Measurements from ENCODE around the gene TRMT13. TPM values are rescaled to one million over a fixed set of nuclear protein-coding genes. Genes with fewer than 3 reads are reported as not detected.
A peak's percentile ranks its signal among the peaks of the same experiment; 100 is the strongest.

TRMT13 gene
- total and polyA plus RNA-seq, 9 of the 15 experiments (the other 6 are each of a cell fraction or from before 2014, with no cell fraction given) = 18.7 to 33.0 (median 28.9) TPM

DNA sequence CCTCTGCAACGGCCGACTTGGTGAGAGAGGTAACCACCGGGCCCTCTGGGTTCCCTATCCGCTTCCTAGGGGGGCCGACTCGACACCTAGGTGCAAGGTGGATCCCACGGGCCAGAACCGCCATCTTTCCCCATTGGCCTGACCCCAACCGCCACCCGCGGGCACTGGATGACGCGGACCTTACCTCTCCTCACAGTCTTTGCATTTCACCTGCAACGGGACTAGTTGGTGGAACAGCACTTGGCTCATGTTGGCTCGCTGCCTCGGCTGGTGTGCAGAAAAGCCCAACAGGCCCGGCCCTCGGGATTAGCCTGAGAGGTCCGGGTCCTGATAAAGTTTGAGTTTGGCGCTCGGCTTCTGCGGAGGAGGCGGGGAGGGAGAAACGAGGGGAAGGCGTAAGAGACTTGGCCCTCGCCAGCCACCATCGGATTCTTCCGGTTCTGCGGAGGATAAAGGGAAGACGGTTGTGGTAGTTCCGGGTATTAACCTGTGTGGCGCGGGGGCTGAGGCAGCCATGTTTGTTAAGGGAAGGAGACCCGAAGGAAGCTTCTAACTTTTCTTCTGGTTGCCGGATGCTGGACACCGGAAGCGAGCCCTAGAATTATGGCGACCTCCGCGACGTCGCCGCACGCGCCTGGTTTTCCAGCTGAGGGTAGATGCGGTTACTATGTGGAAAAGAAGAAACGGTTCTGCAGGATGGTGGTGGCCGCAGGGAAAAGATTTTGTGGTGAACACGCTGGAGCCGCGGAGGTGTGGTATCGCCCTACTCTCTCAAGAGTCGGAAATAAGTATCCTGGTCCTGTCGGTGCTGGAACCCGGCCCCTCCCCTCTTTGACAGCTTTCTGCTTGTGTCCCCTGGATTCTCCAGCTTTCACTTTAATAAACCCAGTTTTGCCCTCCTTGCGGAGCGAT, at the start of gene TRMT13, which contains the start of gene SASS6 (continued):
- TF ChIP-seq MTF1 (CRISPR knock-in tag; IDR thresholded peaks at IDR 0.05; ENCODE audit: borderline replicate concordance) (no peak), NONO (IDR thresholded peaks at IDR 0.05; ENCODE audit: low read depth in 2 of 2, low read length in 1 of 2) (no peak), POU5F1 (IDR thresholded peaks at IDR 0.05; ENCODE audit: borderline replicate concordance, low read depth, low read length, partially characterized antibody) (peak; percentile 99), ZNF785 (CRISPR knock-in tag; IDR thresholded peaks at IDR 0.05) (no peak), ETV1 (tag; conservative IDR thresholded peaks at IDR 0.05; ENCODE audit: low read depth) (peak; percentile 96), SRSF1 (IDR thresholded peaks at IDR 0.05; ENCODE audit: low read depth, low read length) (no peak), GATAD2B (IDR thresholded peaks at IDR 0.05; ENCODE audit: borderline replicate concordance) (peak; percentile 62; the same call in 1 of the 2 replicates), CBX5 (IDR thresholded peaks at IDR 0.05; ENCODE audit: borderline replicate concordance, low read depth) (no peak)
- TF ChIP-seq, protein P1, sequence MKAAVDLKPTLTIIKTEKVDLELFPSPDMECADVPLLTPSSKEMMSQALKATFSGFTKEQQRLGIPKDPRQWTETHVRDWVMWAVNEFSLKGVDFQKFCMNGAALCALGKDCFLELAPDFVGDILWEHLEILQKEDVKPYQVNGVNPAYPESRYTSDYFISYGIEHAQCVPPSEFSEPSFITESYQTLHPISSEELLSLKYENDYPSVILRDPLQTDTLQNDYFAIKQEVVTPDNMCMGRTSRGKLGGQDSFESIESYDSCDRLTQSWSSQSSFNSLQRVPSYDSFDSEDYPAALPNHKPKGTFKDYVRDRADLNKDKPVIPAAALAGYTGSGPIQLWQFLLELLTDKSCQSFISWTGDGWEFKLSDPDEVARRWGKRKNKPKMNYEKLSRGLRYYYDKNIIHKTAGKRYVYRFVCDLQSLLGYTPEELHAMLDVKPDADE (conservative IDR thresholded peaks at IDR 0.05; ENCODE audit: control insufficient read depth, low read depth, low read length) = peak; percentile 90
- TF ChIP-seq, protein P2, sequence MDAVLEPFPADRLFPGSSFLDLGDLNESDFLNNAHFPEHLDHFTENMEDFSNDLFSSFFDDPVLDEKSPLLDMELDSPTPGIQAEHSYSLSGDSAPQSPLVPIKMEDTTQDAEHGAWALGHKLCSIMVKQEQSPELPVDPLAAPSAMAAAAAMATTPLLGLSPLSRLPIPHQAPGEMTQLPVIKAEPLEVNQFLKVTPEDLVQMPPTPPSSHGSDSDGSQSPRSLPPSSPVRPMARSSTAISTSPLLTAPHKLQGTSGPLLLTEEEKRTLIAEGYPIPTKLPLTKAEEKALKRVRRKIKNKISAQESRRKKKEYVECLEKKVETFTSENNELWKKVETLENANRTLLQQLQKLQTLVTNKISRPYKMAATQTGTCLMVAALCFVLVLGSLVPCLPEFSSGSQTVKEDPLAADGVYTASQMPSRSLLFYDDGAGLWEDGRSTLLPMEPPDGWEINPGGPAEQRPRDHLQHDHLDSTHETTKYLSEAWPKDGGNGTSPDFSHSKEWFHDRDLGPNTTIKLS (IDR thresholded peaks at IDR 0.05; ENCODE audit: borderline replicate concordance, low read depth) = peak; percentile 67
- TF ChIP-seq, protein P3, sequence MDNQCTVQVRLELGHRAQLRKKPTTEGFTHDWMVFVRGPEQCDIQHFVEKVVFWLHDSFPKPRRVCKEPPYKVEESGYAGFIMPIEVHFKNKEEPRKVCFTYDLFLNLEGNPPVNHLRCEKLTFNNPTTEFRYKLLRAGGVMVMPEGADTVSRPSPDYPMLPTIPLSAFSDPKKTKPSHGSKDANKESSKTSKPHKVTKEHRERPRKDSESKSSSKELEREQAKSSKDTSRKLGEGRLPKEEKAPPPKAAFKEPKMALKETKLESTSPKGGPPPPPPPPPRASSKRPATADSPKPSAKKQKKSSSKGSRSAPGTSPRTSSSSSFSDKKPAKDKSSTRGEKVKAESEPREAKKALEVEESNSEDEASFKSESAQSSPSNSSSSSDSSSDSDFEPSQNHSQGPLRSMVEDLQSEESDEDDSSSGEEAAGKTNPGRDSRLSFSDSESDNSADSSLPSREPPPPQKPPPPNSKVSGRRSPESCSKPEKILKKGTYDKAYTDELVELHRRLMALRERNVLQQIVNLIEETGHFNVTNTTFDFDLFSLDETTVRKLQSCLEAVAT (IDR thresholded peaks at IDR 0.05) = 0 out of 4 replicates have a peak, but pooled peaks of 1 of the 2 experiments have one; percentile 10

All from K562 (cell line).